ENCODE data around the gene SLC24A3.

SLC24A3 gene

GRCh38 chr20:19415786-19416185, 203.3 kb downstream of the SLC24A3 start:
- Histone ChIP-seq H3K36me3 (ENCODE audit: control insufficient read depth, insufficient read depth, low read length) (no peaks in the 10 kb centered on the region), H3K4me3 (replicated peaks; ENCODE audit: low read depth, low read length) (no peak overlapping the region), H3K27me3 (replicated peaks; ENCODE audit: control insufficient read depth, insufficient read depth, low read length) (no peaks in the 10 kb centered on the region; the same call in 1 of the 2 replicates)
- TF ChIP-seq CTCF (IDR thresholded peaks at IDR 0.05; ENCODE audit: insufficient read depth, low read length, poor library complexity, severe bottlenecking), result no peak
- no peak for DNase-seq (ENCODE audit: extremely low read depth, insufficient read length)

- no peak for DNase-seq (ENCODE audit: extremely low read depth, insufficient read length)
- Histone ChIP-seq H3K4me3 (replicated peaks; ENCODE audit: low read depth, low read length) (no peak overlapping the region), H3K27me3 (replicated peaks; ENCODE audit: control insufficient read depth, insufficient read depth, low read length) (no peaks in the 10 kb centered on the region; the same call in 1 of the 2 replicates), H3K36me3 (ENCODE audit: control insufficient read depth, insufficient read depth, low read length) (no peaks in the 10 kb centered on the region)
- no peak for TF ChIP-seq CTCF (IDR thresholded peaks at IDR 0.05; ENCODE audit: insufficient read depth, low read length, poor library complexity, severe bottlenecking)
These were observed 204.2 kb downstream of the SLC24A3 start for GRCh38 chr20:19416627-19417026.

- H3K36me3 ChIP-seq (ENCODE audit: control insufficient read depth, insufficient read depth, low read length), result no peaks in the 10 kb centered on the region
- H3K27me3 ChIP-seq (replicated peaks; ENCODE audit: control insufficient read depth, insufficient read depth, low read length), result no peaks in the 10 kb centered on the region; the same call in 1 of the 2 replicates
- no peak for TF ChIP-seq CTCF (IDR thresholded peaks at IDR 0.05; ENCODE audit: insufficient read depth, low read length, poor library complexity, severe bottlenecking)
- no peak overlapping the region for H3K4me3 ChIP-seq (replicated peaks; ENCODE audit: low read depth, low read length)
- no peak for DNase-seq (ENCODE audit: extremely low read depth, insufficient read length)
These were observed 207.0 kb downstream of the SLC24A3 start for GRCh38 chr20:19419396-19419795.

GRCh38 chr20:19423097-19423899, 210.9 kb downstream of the SLC24A3 start:
- no peak for DNase-seq (ENCODE audit: extremely low read depth, insufficient read length)
- Histone ChIP-seq H3K27me3 (replicated peaks; ENCODE audit: control insufficient read depth, insufficient read depth, low read length) (no peaks in the 10 kb centered on the region; the same call in 1 of the 2 replicates), H3K36me3 (ENCODE audit: control insufficient read depth, insufficient read depth, low read length) (no peaks in the 10 kb centered on the region), H3K4me3 (replicated peaks; ENCODE audit: low read depth, low read length) (no peak overlapping the region)
- TF ChIP-seq CTCF (IDR thresholded peaks at IDR 0.05; ENCODE audit: insufficient read depth, low read length, poor library complexity, severe bottlenecking), result no peak

GRCh38 chr20:19423900-19424620, 211.6 kb downstream of the SLC24A3 start:
- no peak for TF ChIP-seq CTCF (IDR thresholded peaks at IDR 0.05; ENCODE audit: insufficient read depth, low read length, poor library complexity, severe bottlenecking)
- Histone ChIP-seq H3K36me3 (ENCODE audit: control insufficient read depth, insufficient read depth, low read length) (no peaks in the 10 kb centered on the region), H3K27me3 (replicated peaks; ENCODE audit: control insufficient read depth, insufficient read depth, low read length) (no peaks in the 10 kb centered on the region; the same call in 1 of the 2 replicates), H3K4me3 (replicated peaks; ENCODE audit: low read depth, low read length) (no peak overlapping the region)
- no peak for DNase-seq (ENCODE audit: extremely low read depth, insufficient read length)
